Measurements from ENCODE around the gene FAM241B.

DNA sequence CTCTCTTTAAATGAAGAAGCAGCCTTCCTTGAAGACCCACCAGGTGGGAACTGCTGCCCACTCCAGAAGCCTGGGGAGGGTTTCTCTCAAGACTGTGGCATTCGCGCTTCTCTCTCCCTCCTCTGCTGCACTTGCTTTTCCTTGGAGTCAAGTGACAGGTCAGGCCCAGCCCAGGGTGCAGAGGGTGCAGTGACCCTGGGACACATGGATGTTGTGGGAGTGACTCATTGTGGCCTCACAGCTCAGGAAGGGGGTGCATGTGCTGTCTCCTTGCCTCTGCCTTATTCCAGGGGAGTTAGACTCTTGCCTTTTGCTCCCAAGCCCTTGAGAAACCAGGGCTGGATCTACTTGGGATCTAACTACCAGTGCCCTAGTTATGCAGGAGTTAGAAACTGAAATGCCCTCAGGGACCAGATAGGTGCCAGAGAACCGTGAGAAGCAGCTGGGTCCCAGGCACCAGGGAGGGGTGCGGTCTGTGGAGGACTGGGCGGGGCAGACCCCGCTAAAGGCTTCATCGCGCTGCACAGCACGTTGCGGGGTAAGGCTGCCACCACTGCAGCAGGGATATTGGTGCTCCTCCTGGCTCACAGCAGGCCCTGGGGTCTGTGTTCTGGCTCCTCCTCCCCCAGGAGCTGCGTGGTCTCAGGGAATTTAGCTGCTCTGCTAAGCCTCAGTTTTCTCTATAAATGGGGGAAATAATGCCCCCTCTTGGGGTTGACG lies 11.4 kb downstream of the FAM241B start:
- TF ChIP-seq, protein P1, sequence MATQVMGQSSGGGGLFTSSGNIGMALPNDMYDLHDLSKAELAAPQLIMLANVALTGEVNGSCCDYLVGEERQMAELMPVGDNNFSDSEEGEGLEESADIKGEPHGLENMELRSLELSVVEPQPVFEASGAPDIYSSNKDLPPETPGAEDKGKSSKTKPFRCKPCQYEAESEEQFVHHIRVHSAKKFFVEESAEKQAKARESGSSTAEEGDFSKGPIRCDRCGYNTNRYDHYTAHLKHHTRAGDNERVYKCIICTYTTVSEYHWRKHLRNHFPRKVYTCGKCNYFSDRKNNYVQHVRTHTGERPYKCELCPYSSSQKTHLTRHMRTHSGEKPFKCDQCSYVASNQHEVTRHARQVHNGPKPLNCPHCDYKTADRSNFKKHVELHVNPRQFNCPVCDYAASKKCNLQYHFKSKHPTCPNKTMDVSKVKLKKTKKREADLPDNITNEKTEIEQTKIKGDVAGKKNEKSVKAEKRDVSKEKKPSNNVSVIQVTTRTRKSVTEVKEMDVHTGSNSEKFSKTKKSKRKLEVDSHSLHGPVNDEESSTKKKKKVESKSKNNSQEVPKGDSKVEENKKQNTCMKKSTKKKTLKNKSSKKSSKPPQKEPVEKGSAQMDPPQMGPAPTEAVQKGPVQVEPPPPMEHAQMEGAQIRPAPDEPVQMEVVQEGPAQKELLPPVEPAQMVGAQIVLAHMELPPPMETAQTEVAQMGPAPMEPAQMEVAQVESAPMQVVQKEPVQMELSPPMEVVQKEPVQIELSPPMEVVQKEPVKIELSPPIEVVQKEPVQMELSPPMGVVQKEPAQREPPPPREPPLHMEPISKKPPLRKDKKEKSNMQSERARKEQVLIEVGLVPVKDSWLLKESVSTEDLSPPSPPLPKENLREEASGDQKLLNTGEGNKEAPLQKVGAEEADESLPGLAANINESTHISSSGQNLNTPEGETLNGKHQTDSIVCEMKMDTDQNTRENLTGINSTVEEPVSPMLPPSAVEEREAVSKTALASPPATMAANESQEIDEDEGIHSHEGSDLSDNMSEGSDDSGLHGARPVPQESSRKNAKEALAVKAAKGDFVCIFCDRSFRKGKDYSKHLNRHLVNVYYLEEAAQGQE (IDR thresholded peaks at IDR 0.05; ENCODE audit: borderline replicate concordance) = no peak
- TF ChIP-seq EP300 (conservative IDR thresholded peaks at IDR 0.05; ENCODE audit: poor library complexity, severe bottlenecking) (no peak), TAF1 (IDR thresholded peaks at IDR 0.05; ENCODE audit: low read depth) (no peak), EZH2 (IDR thresholded peaks at IDR 0.05; ENCODE audit: borderline replicate concordance, insufficient read depth, low read length, poor library complexity, severe bottlenecking) (no peak), POLR2AphosphoS5 (IDR thresholded peaks at IDR 0.05) (no peak), RAD21 (conservative IDR thresholded peaks at IDR 0.05) (no peak), SMC3 (conservative IDR thresholded peaks at IDR 0.05; ENCODE audit: poor library complexity) (no peak)
- TF ChIP-seq, protein P2, sequence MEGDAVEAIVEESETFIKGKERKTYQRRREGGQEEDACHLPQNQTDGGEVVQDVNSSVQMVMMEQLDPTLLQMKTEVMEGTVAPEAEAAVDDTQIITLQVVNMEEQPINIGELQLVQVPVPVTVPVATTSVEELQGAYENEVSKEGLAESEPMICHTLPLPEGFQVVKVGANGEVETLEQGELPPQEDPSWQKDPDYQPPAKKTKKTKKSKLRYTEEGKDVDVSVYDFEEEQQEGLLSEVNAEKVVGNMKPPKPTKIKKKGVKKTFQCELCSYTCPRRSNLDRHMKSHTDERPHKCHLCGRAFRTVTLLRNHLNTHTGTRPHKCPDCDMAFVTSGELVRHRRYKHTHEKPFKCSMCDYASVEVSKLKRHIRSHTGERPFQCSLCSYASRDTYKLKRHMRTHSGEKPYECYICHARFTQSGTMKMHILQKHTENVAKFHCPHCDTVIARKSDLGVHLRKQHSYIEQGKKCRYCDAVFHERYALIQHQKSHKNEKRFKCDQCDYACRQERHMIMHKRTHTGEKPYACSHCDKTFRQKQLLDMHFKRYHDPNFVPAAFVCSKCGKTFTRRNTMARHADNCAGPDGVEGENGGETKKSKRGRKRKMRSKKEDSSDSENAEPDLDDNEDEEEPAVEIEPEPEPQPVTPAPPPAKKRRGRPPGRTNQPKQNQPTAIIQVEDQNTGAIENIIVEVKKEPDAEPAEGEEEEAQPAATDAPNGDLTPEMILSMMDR (IDR thresholded peaks at IDR 0.05; ENCODE audit: poor library complexity, severe bottlenecking) = no peak
